Esophagus muscularis mucosa (tissue), 4 donors: ENCODE data around the gene GRK3. TPM values are rescaled to one million over a fixed set of nuclear protein-coding genes. Genes with fewer than 3 reads are reported as not detected.
"Not testable (repeated sequence)": the region's sequence is repeated elsewhere in the genome, so short reads cannot be mapped to it uniquely, and the experiment has no call there.

Source experiments
- DNase-seq: peaks from one replicate; pipeline ENCODE4 v3.0.0-alpha.2; 2017; ENCODE audit errors: extremely low spot score
- H3K27ac ChIP-seq, 4 donors: fragments of 200-600 bp; sonication (generic); replicated peaks in 1 of 4; 1 replicate in 3 of 4; 2 replicates in 1 of 4; pipeline ENCODE4 v1.5.1; 2016 to 2019; ENCODE audit warnings: mild to moderate bottlenecking in 1 of 4
- H3K27me3 ChIP-seq, 4 donors: fragments of 200-600 bp; sonication (generic); one replicate each; pipeline versions ENCODE4 v1.5.1 to v1.6.0; 2016 to 2019
- H3K36me3 ChIP-seq, 4 donors: fragments of 200-600 bp; sonication (generic); one replicate each; pipeline ENCODE4 v1.5.1; 2016 to 2019
- H3K4me1 ChIP-seq, 4 donors: fragments of 200-600 bp; sonication (generic); one replicate each; pipeline ENCODE4 v1.5.1; 2016 to 2019
- H3K4me3 ChIP-seq, 4 donors: fragments of 200-600 bp; sonication (generic); 1 replicate in 2 of 4; 2 replicates in 2 of 4; pipeline ENCODE4 v1.5.1; 2016 to 2019; ENCODE audit warnings: mild to moderate bottlenecking in 4 of 4, moderate library complexity in 1 of 4
- H3K9me3 ChIP-seq, 4 donors: fragments of 200-600 bp; sonication (generic); 1 replicate in 3 of 4; 2 replicates in 1 of 4; pipeline ENCODE4 v1.5.1; 2016 to 2019
- EP300 ChIP-seq: sonication (generic); formaldehyde crosslinking; IDR thresholded peaks from one replicate; pipeline ENCODE4 v1.6.1; 2017; ENCODE audit warnings: antibody characterized with exemption
- POLR2A ChIP-seq: fragments of 450-650 bp; IDR thresholded peaks from one replicate; pipeline ENCODE4 v1.6.1; 2017; ENCODE audit warnings: antibody characterized with exemption, moderate library complexity, mild to moderate bottlenecking, low read depth
- POLR2AphosphoS5 ChIP-seq, 2 donors: sonication (generic); formaldehyde crosslinking; IDR thresholded peaks; one replicate each; pipeline ENCODE4 v1.6.1; 2017; ENCODE audit warnings: antibody characterized with exemption in 2 of 2
- WGBS: methylation state at CpG from one replicate; pipeline ENCODE4 v1.1.5; 2018; 5-methylcytosine and 5-hydroxymethylcytosine counted together
- intact Hi-C: fragments of 100-400 bp; cut with DNase I; formaldehyde crosslinking; loops from one replicate; pipeline ENCODE4 v1.15.1; 2023
- total RNA-seq, 4 donors: library from RNA; depleted of rRNA; stranded (reverse); fragments of >200 nt; gene quantifications; one replicate each; pipeline versions ENCODE4 v1.1.0 to v1.2.1, GENCODE V29; 2016
- TF ChIP-seq, protein P1 (sequence below), 3 experiments: fragments of 200-600 bp in 2 of 3; fragments of 450-650 bp in 1 of 3; sonication (generic) in 2 of 3; IDR thresholded peaks; one replicate each; pipeline ENCODE4 v1.5.1; 2017 to 2019; ENCODE audit warnings: antibody characterized with exemption in 3 of 3, mild to moderate bottlenecking in 2 of 3, moderate library complexity in 1 of 3

GRK3 gene
- total RNA-seq, 4 donors from 2014 or later, result 2.5 to 5.8 (median 4.6) TPM

DNA sequence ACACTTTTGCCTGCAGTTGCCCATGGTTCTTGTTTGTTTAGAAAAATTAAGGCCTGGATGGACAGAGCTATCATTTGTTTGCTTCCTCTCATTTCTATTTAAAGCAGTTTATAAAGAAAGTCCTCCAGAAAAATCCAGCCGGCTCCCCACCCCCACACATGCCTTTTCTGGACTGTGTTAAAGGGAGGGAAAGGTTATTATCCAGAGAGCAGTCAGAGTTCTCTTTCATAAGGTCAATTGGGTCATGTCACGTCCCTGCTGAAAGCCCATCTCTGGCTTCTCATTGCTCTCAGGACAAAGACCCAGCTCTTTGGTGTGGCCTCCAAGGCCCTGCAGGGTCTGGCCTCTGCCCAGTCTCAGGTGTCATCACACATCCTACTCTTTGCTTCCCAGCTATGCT lies 9.8 kb upstream of the GRK3 start:
- no peak for DNase-seq
- no peak overlapping the region for H3K4me3 ChIP-seq
- WGBS, result 55% methylated on average over 2 of the region's 2 CpGs
- no peaks in the 10 kb centered on the region for H3K9me3 ChIP-seq
- intact Hi-C loops, result no loop called here
- H3K27ac ChIP-seq, result no peak overlapping the region
- no peaks in the 10 kb centered on the region for H3K27me3 ChIP-seq
- H3K36me3 ChIP-seq, result no peaks in the 10 kb centered on the region
- peaks cover 0 to 13% (median 2%) of the 10 kb centered on the region in 4 donors for H3K4me1 ChIP-seq
- TF ChIP-seq POLR2A, result no peak
- TF ChIP-seq POLR2AphosphoS5 (IDR thresholded peaks at IDR 0.05), result no peak
- TF ChIP-seq, protein P1, sequence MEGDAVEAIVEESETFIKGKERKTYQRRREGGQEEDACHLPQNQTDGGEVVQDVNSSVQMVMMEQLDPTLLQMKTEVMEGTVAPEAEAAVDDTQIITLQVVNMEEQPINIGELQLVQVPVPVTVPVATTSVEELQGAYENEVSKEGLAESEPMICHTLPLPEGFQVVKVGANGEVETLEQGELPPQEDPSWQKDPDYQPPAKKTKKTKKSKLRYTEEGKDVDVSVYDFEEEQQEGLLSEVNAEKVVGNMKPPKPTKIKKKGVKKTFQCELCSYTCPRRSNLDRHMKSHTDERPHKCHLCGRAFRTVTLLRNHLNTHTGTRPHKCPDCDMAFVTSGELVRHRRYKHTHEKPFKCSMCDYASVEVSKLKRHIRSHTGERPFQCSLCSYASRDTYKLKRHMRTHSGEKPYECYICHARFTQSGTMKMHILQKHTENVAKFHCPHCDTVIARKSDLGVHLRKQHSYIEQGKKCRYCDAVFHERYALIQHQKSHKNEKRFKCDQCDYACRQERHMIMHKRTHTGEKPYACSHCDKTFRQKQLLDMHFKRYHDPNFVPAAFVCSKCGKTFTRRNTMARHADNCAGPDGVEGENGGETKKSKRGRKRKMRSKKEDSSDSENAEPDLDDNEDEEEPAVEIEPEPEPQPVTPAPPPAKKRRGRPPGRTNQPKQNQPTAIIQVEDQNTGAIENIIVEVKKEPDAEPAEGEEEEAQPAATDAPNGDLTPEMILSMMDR (IDR thresholded peaks at IDR 0.05), result no peak
- TF ChIP-seq EP300, result no peak

DNA sequence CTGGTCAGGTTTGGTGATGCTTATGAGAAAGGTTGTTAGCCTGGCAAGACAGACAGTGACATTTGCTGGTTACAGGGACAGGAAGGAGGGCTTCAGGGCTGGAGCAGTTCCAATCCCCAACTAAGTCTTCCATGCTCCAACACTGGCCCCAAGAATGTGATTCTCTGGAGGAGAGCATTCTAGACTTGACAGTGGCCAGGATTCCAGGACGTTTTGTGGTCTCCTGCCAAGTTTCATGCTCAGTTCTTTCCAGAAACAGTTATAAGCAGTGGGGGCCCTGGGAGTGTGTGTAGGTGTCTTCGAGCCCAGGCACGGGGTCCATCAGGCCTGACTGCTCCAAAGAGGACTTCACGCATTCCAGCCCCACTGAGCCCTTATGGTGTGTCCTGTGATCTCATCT lies 8.9 kb upstream of the GRK3 start:
- Histone ChIP-seq H3K27me3 (no peaks in the 10 kb centered on the region), H3K36me3 (no peaks in the 10 kb centered on the region), H3K9me3 (no peaks in the 10 kb centered on the region), H3K4me3 (no peak overlapping the region), H3K4me1 (peaks cover 0 to 13% (median 2%) of the 10 kb centered on the region in 4 donors), H3K27ac (no peak overlapping the region)
- TF ChIP-seq POLR2A (no peak), EP300 (no peak), POLR2AphosphoS5 (IDR thresholded peaks at IDR 0.05) (no peak)
- TF ChIP-seq, protein P1 (IDR thresholded peaks at IDR 0.05), result no peak
- no peak for DNase-seq
- WGBS, result no CpG with 5 or more reads among the region's 4 CpGs
- intact Hi-C loops, result no loop called here

DNA sequence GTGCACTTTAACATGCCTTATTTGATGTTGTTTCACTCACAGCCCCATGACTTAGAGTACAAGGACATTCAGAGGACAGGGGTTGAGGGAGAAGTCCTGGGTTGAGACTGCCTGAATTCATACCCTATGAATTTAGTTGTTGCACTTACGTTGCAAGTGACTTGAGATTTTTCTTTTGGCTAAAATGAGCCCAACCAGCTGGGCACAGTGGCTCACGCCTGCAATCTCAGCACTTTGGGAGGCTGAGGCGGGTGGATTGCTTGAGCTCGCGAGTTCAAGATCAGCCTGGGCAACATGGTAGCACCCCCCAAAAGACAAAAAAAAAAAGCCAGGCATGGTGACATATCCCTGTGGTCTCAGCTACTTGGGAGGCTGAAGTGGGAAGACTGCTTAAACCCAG lies 7.3 kb upstream of the GRK3 start:
- intact Hi-C loops, result no loop called here

DNA sequence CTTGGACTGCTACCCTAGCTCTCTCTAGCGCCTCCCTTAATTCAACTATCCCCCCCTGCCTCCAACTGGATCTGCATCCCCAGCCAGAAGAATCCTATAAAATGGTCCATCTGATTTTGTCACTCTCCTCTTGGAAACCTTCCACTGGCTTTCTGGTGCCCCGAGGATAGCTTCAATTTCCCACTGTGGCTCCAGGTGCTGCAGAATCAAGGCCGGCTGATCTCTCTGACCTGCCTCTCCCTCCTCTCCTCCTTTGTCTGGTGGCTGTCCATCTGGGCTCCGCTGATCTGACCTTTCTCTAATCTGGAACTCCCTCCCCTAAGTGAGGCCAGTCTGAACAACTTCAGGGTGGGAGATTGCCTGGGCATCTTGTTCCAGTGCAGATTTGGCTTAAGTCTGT lies 6.1 kb upstream of the GRK3 start:
- intact Hi-C loops, result no loop called here
- Histone ChIP-seq H3K27me3 (no peaks in the 10 kb centered on the region), H3K4me3 (no peak overlapping the region), H3K27ac (no peak overlapping the region), H3K4me1 (peaks cover 0 to 15% (median 4%) of the 10 kb centered on the region in 4 donors), H3K9me3 (no peaks in the 10 kb centered on the region), H3K36me3 (no peaks in the 10 kb centered on the region)
- no peak for DNase-seq
- TF ChIP-seq, protein P1 (IDR thresholded peaks at IDR 0.05), result no peak
- TF ChIP-seq POLR2AphosphoS5 (IDR thresholded peaks at IDR 0.05) (no peak), EP300 (no peak), POLR2A (no peak)
- whole genome bisulfite sequencing, result 96% methylated on average over 4 of the region's 4 CpGs

More for the DNA sequence above, 7.3 kb upstream of the GRK3 start:
- Histone ChIP-seq H3K4me3 (no peak overlapping the region), H3K27me3 (no peaks in the 10 kb centered on the region), H3K36me3 (no peaks in the 10 kb centered on the region), H3K9me3 (no peaks in the 10 kb centered on the region), H3K4me1 (peaks cover 0 to 13% (median 2%) of the 10 kb centered on the region in 4 donors), H3K27ac (no peak overlapping the region)
- TF ChIP-seq POLR2A (no peak), POLR2AphosphoS5 (IDR thresholded peaks at IDR 0.05) (no peak), EP300 (no peak)
- TF ChIP-seq, protein P1 (IDR thresholded peaks at IDR 0.05), result no peak
- no peak for DNase-seq
- WGBS, result 91% methylated on average over 5 of the region's 5 CpGs

DNA sequence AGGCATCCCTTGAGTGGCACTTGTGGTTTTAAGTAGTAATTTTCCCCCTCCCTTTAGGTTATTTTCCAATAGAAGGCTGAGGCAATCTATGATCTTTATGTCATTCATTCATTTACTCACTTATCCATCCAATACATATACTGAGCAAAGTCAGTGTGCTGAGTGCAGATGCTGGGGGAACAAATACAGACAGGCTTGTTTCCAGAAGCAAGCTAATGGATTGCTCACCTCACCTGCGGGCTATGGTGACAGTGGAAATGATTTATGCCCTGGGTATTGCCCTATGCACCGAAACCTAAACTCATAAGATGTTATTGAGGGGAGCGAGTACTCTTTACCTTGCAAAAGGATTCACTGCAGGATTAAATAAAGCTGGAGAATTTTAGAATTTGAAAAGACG lies 4.6 kb upstream of the GRK3 start:
- H3K4me3 ChIP-seq, H3K36me3 ChIP-seq, H3K9me3 ChIP-seq, H3K27ac ChIP-seq, DNase-seq, intact Hi-C loops, H3K27me3 ChIP-seq: not testable (repeated sequence)
- H3K4me1 ChIP-seq, result peaks cover 5 to 23% (median 13%) of the 10 kb centered on the region in 4 donors
- 90% methylated on average over 3 of the region's 4 CpGs for WGBS

DNA sequence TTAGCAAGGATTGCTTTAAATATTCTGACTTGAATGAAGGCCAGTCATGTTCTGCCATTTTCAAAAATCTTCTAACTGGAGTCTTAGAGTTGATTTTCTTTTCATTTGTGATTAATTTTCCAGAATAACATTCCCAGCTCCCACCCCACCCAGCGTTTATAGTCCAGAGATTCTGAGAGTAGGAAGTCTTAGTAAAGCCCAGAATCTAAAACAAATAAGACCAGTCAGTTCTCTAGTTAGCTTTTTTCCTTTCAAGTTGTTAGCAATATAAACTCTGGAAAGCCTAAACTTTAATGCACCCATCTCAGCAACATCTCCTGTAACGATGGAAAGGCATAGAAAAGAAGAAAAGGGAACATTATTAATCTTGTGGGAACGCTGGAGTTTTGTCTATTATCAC lies 3.3 kb upstream of the GRK3 start:
- WGBS, result 74% methylated on average over 3 of the region's 3 CpGs
- H3K4me3 ChIP-seq, H3K27me3 ChIP-seq, intact Hi-C loops, H3K27ac ChIP-seq, H3K9me3 ChIP-seq, H3K36me3 ChIP-seq, DNase-seq: not testable (repeated sequence)
- H3K4me1 ChIP-seq, result peaks cover 11 to 27% (median 24%) of the 10 kb centered on the region in 4 donors

DNA sequence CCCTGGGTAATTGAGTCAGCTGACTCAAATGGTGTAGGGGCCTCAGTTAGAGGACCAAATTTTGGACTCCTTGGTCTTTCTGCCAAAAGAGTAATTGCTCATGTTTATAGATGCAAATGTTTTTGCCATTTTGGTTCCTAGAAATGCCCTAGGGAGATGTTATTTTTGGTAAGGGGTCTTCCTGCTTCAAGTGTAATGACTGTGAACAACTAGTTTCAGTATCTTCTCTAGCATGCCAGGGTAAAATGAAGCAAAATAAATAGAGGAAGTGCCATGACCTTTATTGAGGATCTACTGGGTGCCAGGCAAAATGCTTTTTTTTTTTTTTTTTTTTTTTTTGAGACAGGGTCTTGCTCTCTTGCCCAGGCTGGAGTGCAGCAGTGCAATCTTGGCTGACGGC lies 2.5 kb upstream of the GRK3 start:
- intact Hi-C loops, result not testable (repeated sequence)

DNA sequence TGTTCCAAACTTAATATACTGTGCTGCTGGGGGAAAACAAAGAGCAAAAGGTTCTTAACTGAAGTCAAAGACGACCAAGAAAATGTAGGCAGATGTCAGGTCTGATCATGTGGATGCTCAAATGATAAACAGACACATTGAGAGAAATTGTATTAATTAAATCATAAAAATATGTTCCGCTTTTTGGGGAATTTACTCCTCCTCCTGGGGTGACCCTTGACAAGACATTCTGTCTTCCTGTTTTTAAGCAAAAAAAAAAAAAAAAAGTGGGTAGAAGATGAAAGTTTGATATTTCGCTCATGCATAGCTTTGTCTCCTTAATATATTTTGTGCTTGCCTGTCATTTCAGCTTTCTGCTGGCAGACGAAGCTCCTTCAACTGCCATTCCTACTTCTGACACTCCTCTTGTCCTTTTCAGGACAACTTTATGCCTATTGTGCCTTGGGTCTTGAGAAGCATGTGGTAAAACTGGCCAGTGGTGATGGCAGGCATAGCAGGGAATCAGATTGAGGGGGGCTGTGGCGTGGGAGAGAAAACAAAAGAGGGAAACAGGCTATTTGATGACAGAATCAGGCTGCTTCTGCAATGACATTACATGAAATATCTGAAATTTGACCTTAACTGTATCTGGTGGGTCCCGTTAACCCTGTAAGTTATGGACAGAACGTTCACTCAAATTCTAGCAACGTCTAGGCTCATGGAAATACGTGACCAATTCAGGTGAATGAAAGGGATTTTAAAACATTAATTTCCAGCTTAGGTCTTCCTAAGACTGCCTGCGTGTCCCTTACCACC lies 1.3 kb upstream of the GRK3 start:
- intact Hi-C loops, H3K9me3 ChIP-seq, H3K36me3 ChIP-seq, H3K27me3 ChIP-seq, DNase-seq: not testable (repeated sequence)
- Histone ChIP-seq H3K4me1 (peaks cover 11 to 30% (median 26%) of the 10 kb centered on the region in 4 donors), H3K27ac (peak overlapping the region; percentile 60 to 79 (median 68)), H3K4me3 (peak overlapping the region; percentile 77 to 90 (median 82))
- 40% methylated on average over 10 of the region's 10 CpGs for WGBS

More for the DNA sequence above, 2.5 kb upstream of the GRK3 start:
- H3K36me3 ChIP-seq, H3K4me3 ChIP-seq, DNase-seq, H3K27me3 ChIP-seq, H3K9me3 ChIP-seq, H3K27ac ChIP-seq: not testable (repeated sequence)
- 100% methylated on average over 1 of the region's 1 CpG for WGBS
- H3K4me1 ChIP-seq, result peaks cover 11 to 30% (median 26%) of the 10 kb centered on the region in 4 donors
